Measurements from ENCODE around the gene BDH1. TPM values are rescaled to one million over a fixed set of nuclear protein-coding genes. Genes with fewer than 3 reads are reported as not detected.

The BDH1 gene
- total and polyA plus RNA-seq, 2 of the 13 experiments (the other 11 are each of a cell fraction or from before 2014, with no cell fraction given), result 21.2 to 71.9 TPM

DNA sequence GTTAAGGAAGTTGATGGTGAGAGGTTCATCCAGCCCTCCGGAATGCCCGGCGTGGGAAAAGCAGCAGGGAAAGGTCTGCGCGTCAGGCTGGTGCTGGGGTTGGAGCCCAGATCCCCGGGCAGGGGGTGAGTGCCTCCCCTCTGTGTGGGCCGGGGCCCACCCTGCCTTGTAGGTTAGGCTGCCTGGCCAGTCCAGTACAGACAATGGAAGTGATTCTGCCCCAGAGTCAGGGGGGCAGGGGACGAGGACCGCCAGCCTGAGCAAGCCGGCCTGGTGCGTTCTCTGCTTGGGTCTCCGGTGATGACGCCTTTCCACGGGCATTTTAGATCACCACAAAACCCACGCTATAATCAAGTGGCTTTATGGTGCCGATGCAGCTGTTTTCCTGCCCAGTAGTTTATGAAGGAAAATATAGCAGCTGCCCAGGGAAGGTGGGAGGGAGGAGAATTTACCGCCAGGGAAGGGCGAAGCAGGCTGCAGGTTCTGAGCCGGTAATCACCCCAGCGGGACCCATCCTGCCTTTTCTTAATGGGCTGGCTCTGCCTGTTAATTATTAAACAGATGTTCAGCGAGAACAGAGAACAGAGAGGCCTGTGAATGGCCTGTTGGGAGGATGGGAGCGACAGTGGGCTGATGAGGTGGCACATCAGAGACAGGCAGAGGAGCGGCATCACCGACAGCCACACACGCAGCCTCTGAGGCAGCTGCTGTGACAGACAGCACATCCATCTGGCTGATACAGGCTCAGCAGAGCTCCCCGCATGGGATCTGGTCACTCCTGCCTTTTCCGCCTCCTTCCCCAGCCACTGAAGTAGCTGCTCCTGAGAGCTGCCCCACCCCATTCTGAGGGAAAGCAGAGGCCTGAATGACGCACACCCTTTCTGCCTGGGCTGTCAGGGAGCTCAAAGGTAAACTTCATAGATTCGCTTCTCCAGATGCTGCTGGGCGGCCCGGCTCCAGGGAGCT lies 35.2 kb downstream of the BDH1 start (continued):
- no peak for TF ChIP-seq CREM (IDR thresholded peaks at IDR 0.05)
- TF ChIP-seq CREM (CRISPR knock-in tag; IDR thresholded peaks at IDR 0.05), result no peak
- TF ChIP-seq MATR3 (CRISPR knock-in tag; IDR thresholded peaks at IDR 0.05), result no peak
- no peak for TF ChIP-seq ZNF674 (CRISPR knock-in tag; IDR thresholded peaks at IDR 0.05; ENCODE audit: low read depth)
- no peak for TF ChIP-seq MAFF (IDR thresholded peaks at IDR 0.05; ENCODE audit: low read depth, low read length)
- no peak for TF ChIP-seq ZNF713 (CRISPR knock-in tag; IDR thresholded peaks at IDR 0.05)
- TF ChIP-seq FOXP4 (CRISPR knock-in tag; IDR thresholded peaks at IDR 0.05), result peak; percentile 37
- no peak for TF ChIP-seq CEBPG (CRISPR knock-in tag; IDR thresholded peaks at IDR 0.05)
- TF ChIP-seq SIX4 (CRISPR knock-in tag; IDR thresholded peaks at IDR 0.05), result peak; percentile 11; the same call in 1 of the 2 replicates
- TF ChIP-seq ZNF354B (CRISPR knock-in tag; IDR thresholded peaks at IDR 0.05), result no peak
- TF ChIP-seq RBM22 (optimal IDR thresholded peaks at IDR 0.05; ENCODE audit: low read length), result no peak
- TF ChIP-seq ZNF598 (CRISPR knock-in tag; IDR thresholded peaks at IDR 0.05; ENCODE audit: borderline replicate concordance), result 0 out of 2 replicates have a peak, but pooled peaks have one; percentile 55
- TF ChIP-seq DZIP1 (CRISPR knock-in tag; IDR thresholded peaks at IDR 0.05), result no peak
- TF ChIP-seq ZNF432 (CRISPR knock-in tag; IDR thresholded peaks at IDR 0.05; ENCODE audit: borderline replicate concordance), result no peak
- no peak for TF ChIP-seq ZC3H4 (CRISPR knock-in tag; IDR thresholded peaks at IDR 0.05; ENCODE audit: borderline replicate concordance)
- no peak for TF ChIP-seq ATF5 (CRISPR knock-in tag; IDR thresholded peaks at IDR 0.05; ENCODE audit: low read depth)
- TF ChIP-seq, protein P1, sequence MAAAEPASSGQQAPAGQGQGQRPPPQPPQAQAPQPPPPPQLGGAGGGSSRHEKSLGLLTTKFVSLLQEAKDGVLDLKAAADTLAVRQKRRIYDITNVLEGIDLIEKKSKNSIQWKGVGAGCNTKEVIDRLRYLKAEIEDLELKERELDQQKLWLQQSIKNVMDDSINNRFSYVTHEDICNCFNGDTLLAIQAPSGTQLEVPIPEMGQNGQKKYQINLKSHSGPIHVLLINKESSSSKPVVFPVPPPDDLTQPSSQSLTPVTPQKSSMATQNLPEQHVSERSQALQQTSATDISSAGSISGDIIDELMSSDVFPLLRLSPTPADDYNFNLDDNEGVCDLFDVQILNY (CRISPR knock-in tag; conservative IDR thresholded peaks at IDR 0.05), result no peak
- peak; percentile 93 for TF ChIP-seq ZNF768 (CRISPR knock-in tag; IDR thresholded peaks at IDR 0.05)
- TF ChIP-seq KLF6 (CRISPR knock-in tag; IDR thresholded peaks at IDR 0.05), result no peak
- TF ChIP-seq SP2 (CRISPR knock-in tag; IDR thresholded peaks at IDR 0.05), result no peak
- 0 out of 2 replicates have a peak, but pooled peaks have one; percentile 17 for TF ChIP-seq NFYC (CRISPR knock-in tag; IDR thresholded peaks at IDR 0.05)
- no peak for TF ChIP-seq FOXM1 (CRISPR knock-in tag; IDR thresholded peaks at IDR 0.05)
- TF ChIP-seq, protein P2, sequence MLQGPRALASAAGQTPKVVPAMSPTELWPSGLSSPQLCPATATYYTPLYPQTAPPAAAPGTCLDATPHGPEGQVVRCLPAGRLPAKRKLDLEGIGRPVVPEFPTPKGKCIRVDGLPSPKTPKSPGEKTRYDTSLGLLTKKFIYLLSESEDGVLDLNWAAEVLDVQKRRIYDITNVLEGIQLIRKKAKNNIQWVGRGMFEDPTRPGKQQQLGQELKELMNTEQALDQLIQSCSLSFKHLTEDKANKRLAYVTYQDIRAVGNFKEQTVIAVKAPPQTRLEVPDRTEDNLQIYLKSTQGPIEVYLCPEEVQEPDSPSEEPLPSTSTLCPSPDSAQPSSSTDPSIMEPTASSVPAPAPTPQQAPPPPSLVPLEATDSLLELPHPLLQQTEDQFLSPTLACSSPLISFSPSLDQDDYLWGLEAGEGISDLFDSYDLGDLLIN (CRISPR knock-in tag; IDR thresholded peaks at IDR 0.05; ENCODE audit: borderline replicate concordance), result no peak
- no peak for TF ChIP-seq NR1H2 (CRISPR knock-in tag; IDR thresholded peaks at IDR 0.05; ENCODE audit: borderline replicate concordance, low read depth)
